ENCODE measurements around the gene FMNL2. TPM values are rescaled to one million over a fixed set of nuclear protein-coding genes. Genes with fewer than 3 reads are reported as not detected.
A peak's percentile ranks its signal among the peaks of the same experiment; 100 is the strongest.

The FMNL2 gene
- total RNA-seq, 1 donor from 2014 or later: 34.3 TPM

GRCh38 chr2:152542995-152543481 is 208.1 kb downstream of the FMNL2 start:
- Mint-ChIP-seq H3K27ac (ENCODE audit: unreplicated experiment) (peak overlapping the region; percentile 98), H3K4me1 (ENCODE audit: low read depth, unreplicated experiment) (peaks cover 62% of the 10 kb centered on the region), H3K4me3 (ENCODE audit: unreplicated experiment) (no peak overlapping the region), H3K36me3 (ENCODE audit: low read depth, unreplicated experiment) (no peaks in the 10 kb centered on the region), H3K27me3 (ENCODE audit: low read depth, unreplicated experiment) (no peaks in the 10 kb centered on the region), H3K9me3 (ENCODE audit: unreplicated experiment) (no peaks in the 10 kb centered on the region)
- Histone ChIP-seq H3K9me3 (ENCODE audit: insufficient read depth, low read depth, low read length) (no peaks in the 10 kb centered on the region), H3K27ac (ENCODE audit: low read depth, low read length) (peak overlapping the region; percentile 94), H3K4me2 (ENCODE audit: low read length) (peak overlapping the region; percentile 77), H2AFZ (ENCODE audit: low read depth, low read length) (no peak overlapping the region), H3K4me3 (ENCODE audit: insufficient read depth, low read depth, low read length) (no peak overlapping the region), H4K20me1 (ENCODE audit: insufficient read depth, low read length) (no peaks in the 10 kb centered on the region), H3K9ac (ENCODE audit: low read length) (peak overlapping the region; percentile 76), H3K4me1 (ENCODE audit: insufficient read depth, low read length) (peaks cover 19% of the 10 kb centered on the region), H3K27me3 (ENCODE audit: insufficient read depth, low read length) (no peaks in the 10 kb centered on the region), H3K79me2 (ENCODE audit: insufficient read depth, low read length) (no peaks in the 10 kb centered on the region), H3K36me3 (ENCODE audit: insufficient read depth, low read length) (no peaks in the 10 kb centered on the region)
- peak; percentile 97 for FAIRE-seq
- peak; percentile 99 for DNase-seq (ENCODE audit: low read depth)
- no peak for TF ChIP-seq EZH2 (IDR thresholded peaks at IDR 0.05; ENCODE audit: insufficient read depth, low read length)

- Histone ChIP-seq H3K27me3 (ENCODE audit: insufficient read depth, low read length) (no peaks in the 10 kb centered on the region), H3K4me1 (ENCODE audit: insufficient read depth, low read length) (peaks cover 25% of the 10 kb centered on the region), H3K36me3 (ENCODE audit: insufficient read depth, low read length) (no peaks in the 10 kb centered on the region), H3K4me2 (ENCODE audit: low read length) (peak overlapping the region; percentile 73), H4K20me1 (ENCODE audit: insufficient read depth, low read length) (no peaks in the 10 kb centered on the region), H3K9me3 (ENCODE audit: insufficient read depth, low read depth, low read length) (no peaks in the 10 kb centered on the region), H3K9ac (ENCODE audit: low read length) (peak overlapping the region; percentile 76), H3K27ac (ENCODE audit: low read depth, low read length) (peak overlapping the region; percentile 94), H3K79me2 (ENCODE audit: insufficient read depth, low read length) (no peaks in the 10 kb centered on the region), H3K4me3 (ENCODE audit: insufficient read depth, low read depth, low read length) (no peak overlapping the region), H2AFZ (ENCODE audit: low read depth, low read length) (no peak overlapping the region)
- no peaks in the 10 kb centered on the region for H3K9me3 Mint-ChIP-seq (ENCODE audit: unreplicated experiment)
- no peaks in the 10 kb centered on the region for H3K36me3 Mint-ChIP-seq (ENCODE audit: low read depth, unreplicated experiment)
- FAIRE-seq (no peak), DNase-seq (ENCODE audit: low read depth) (no peak)
- peaks cover 68% of the 10 kb centered on the region for H3K4me1 Mint-ChIP-seq (ENCODE audit: low read depth, unreplicated experiment)
- peak overlapping the region; percentile 41 for H3K4me3 Mint-ChIP-seq (ENCODE audit: unreplicated experiment)
- no peak for TF ChIP-seq CTCF (IDR thresholded peaks at IDR 0.05; ENCODE audit: insufficient read depth, low read depth, low read length)
- no peak for TF ChIP-seq EZH2 (IDR thresholded peaks at IDR 0.05; ENCODE audit: insufficient read depth, low read length)
- peak overlapping the region; percentile 98 for H3K27ac Mint-ChIP-seq (ENCODE audit: unreplicated experiment)
- H3K27me3 Mint-ChIP-seq (ENCODE audit: low read depth, unreplicated experiment): no peaks in the 10 kb centered on the region
These were observed 208.7 kb downstream of the FMNL2 start for GRCh38 chr2:152543717-152544116.

GRCh38 chr2:152544638-152545037 is 209.7 kb downstream of the FMNL2 start:
- no peak for TF ChIP-seq CTCF (IDR thresholded peaks at IDR 0.05; ENCODE audit: insufficient read depth, low read depth, low read length)
- no peak for TF ChIP-seq EZH2 (IDR thresholded peaks at IDR 0.05; ENCODE audit: insufficient read depth, low read length)
- Mint-ChIP-seq H3K27me3 (ENCODE audit: low read depth, unreplicated experiment) (no peaks in the 10 kb centered on the region), H3K4me1 (ENCODE audit: low read depth, unreplicated experiment) (peaks cover 76% of the 10 kb centered on the region), H3K4me3 (ENCODE audit: unreplicated experiment) (no peak overlapping the region), H3K36me3 (ENCODE audit: low read depth, unreplicated experiment) (no peaks in the 10 kb centered on the region), H3K9me3 (ENCODE audit: unreplicated experiment) (no peaks in the 10 kb centered on the region), H3K27ac (ENCODE audit: unreplicated experiment) (peak overlapping the region; percentile 13)
- DNase-seq (ENCODE audit: low read depth): no peak
- Histone ChIP-seq H3K4me3 (ENCODE audit: insufficient read depth, low read depth, low read length) (no peak overlapping the region), H3K36me3 (ENCODE audit: insufficient read depth, low read length) (no peaks in the 10 kb centered on the region), H4K20me1 (ENCODE audit: insufficient read depth, low read length) (no peaks in the 10 kb centered on the region), H3K4me2 (ENCODE audit: low read length) (no peak overlapping the region), H3K79me2 (ENCODE audit: insufficient read depth, low read length) (no peaks in the 10 kb centered on the region), H3K27me3 (ENCODE audit: insufficient read depth, low read length) (no peaks in the 10 kb centered on the region), H3K27ac (ENCODE audit: low read depth, low read length) (no peak overlapping the region), H2AFZ (ENCODE audit: low read depth, low read length) (no peak overlapping the region), H3K9ac (ENCODE audit: low read length) (no peak overlapping the region), H3K4me1 (ENCODE audit: insufficient read depth, low read length) (peaks cover 35% of the 10 kb centered on the region), H3K9me3 (ENCODE audit: insufficient read depth, low read depth, low read length) (no peaks in the 10 kb centered on the region)
- FAIRE-seq: no peak

All from astrocyte (in vitro differentiated cells and primary cell).